Stimulated activated naive CD8-positive, alpha-beta T cell treated with anti-CD3 and anti-CD28 coated beads, Interleukin-15, Interleukin-2, amounts not matched to agents 100 ng/mL and 50 ng/mL, for 24 hours (primary cell): ENCODE results near the gene COL5A1.

Experiments
- H3K27ac Mint-ChIP-seq: one replicate; pipeline ENCODE4 v1.8.0; 2021; ENCODE audit warnings: mild to moderate bottlenecking, mixed read lengths
- H3K27me3 Mint-ChIP-seq: one replicate; pipeline ENCODE4 v1.8.0; 2021; ENCODE audit warnings: mixed read lengths
- H3K36me3 Mint-ChIP-seq: one replicate; pipeline ENCODE4 v1.8.0; 2021; ENCODE audit warnings: low read depth, mixed read lengths
- H3K4me1 Mint-ChIP-seq: one replicate; pipeline ENCODE4 v1.8.0; 2021; ENCODE audit warnings: low read depth, mixed read lengths
- H3K4me3 Mint-ChIP-seq: one replicate; pipeline ENCODE4 v1.8.0; 2021; ENCODE audit warnings: mild to moderate bottlenecking, mixed read lengths
- H3K9me3 Mint-ChIP-seq: one replicate; pipeline ENCODE4 v1.8.0; 2021; ENCODE audit warnings: mixed read lengths

COL5A1 gene

DNA sequence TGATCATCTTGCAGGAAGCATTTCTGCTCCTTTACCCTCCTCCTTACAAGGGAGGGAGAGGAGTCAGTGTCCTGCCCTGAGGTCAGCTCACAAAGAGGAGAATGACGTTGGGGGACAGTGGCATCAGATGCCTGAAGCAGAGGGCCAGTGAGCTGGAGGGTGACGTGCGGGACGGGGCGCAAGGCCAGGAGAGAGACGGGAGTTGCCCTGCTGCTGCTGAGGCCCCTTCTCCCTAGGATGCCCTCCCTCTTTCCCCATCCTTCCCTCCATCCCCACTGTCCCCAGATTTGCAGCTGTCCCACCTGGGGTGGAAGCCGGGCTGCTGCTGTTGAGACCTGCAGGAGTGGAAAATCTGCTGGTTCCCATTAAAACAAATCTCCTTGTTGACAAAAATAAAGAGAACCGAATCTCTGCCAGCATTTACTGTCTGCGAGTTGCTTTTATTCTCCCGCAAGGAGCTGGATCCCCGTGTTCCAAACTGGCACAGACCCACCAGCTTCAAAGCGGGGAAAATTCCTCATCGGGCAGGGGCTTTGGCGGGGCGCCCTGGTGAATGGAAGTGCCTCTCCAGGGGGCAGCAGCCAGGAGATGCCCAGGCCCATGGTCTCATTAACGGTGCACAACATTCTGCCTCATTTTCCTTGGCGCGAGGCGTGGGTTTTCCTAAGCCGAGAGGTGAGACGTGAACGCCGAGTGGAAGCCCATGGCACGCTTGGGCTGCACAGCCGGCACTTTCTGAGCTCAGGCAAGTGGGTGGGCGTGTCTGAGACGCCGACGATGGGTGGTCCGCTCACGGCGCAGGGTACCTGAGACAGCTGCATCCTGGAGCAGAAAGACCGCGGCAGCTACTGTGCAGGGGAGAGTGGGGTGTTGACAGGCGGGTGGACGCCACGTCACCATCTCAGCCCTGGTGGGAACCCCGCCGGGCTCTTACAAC is 13.9 kb upstream of the COL5A1 start:
- H3K9me3 Mint-ChIP-seq: no peaks in the 10 kb centered on the region
- H3K4me3 Mint-ChIP-seq: no peak overlapping the region
- no peaks in the 10 kb centered on the region for H3K27me3 Mint-ChIP-seq
- H3K36me3 Mint-ChIP-seq: no peaks in the 10 kb centered on the region
- no peak overlapping the region for H3K27ac Mint-ChIP-seq
- H3K4me1 Mint-ChIP-seq: no peaks in the 10 kb centered on the region

GRCh38 chr9:134628354-134628736 is 13.3 kb upstream of the COL5A1 start:
- H3K9me3 Mint-ChIP-seq: no peaks in the 10 kb centered on the region
- no peaks in the 10 kb centered on the region for H3K27me3 Mint-ChIP-seq
- H3K27ac Mint-ChIP-seq: no peak overlapping the region
- no peaks in the 10 kb centered on the region for H3K4me1 Mint-ChIP-seq
- no peaks in the 10 kb centered on the region for H3K36me3 Mint-ChIP-seq
- H3K4me3 Mint-ChIP-seq: no peak overlapping the region

GRCh38 chr9:134629061-134629585 is 12.5 kb upstream of the COL5A1 start:
- no peaks in the 10 kb centered on the region for H3K27me3 Mint-ChIP-seq
- H3K36me3 Mint-ChIP-seq: no peaks in the 10 kb centered on the region

GRCh38 chr9:134629586-134630392 is 11.8 kb upstream of the COL5A1 start:
- Mint-ChIP-seq H3K36me3 (no peaks in the 10 kb centered on the region), H3K4me1 (no peaks in the 10 kb centered on the region), H3K27ac (no peak overlapping the region), H3K27me3 (no peaks in the 10 kb centered on the region), H3K4me3 (no peak overlapping the region), H3K9me3 (no peaks in the 10 kb centered on the region)

More at GRCh38 chr9:134629061-134629585, 12.5 kb upstream of the COL5A1 start:
- H3K4me1 Mint-ChIP-seq: no peaks in the 10 kb centered on the region
- H3K27ac Mint-ChIP-seq: no peak overlapping the region
- H3K9me3 Mint-ChIP-seq: no peaks in the 10 kb centered on the region
- H3K4me3 Mint-ChIP-seq: no peak overlapping the region

- no peaks in the 10 kb centered on the region for H3K9me3 Mint-ChIP-seq
- H3K36me3 Mint-ChIP-seq: no peaks in the 10 kb centered on the region
- H3K27ac Mint-ChIP-seq: no peak overlapping the region
- no peaks in the 10 kb centered on the region for H3K4me1 Mint-ChIP-seq
- no peaks in the 10 kb centered on the region for H3K27me3 Mint-ChIP-seq
- H3K4me3 Mint-ChIP-seq: no peak overlapping the region
Observed at GRCh38 chr9:134630393-134630790, 11.2 kb upstream of the COL5A1 start.

DNA sequence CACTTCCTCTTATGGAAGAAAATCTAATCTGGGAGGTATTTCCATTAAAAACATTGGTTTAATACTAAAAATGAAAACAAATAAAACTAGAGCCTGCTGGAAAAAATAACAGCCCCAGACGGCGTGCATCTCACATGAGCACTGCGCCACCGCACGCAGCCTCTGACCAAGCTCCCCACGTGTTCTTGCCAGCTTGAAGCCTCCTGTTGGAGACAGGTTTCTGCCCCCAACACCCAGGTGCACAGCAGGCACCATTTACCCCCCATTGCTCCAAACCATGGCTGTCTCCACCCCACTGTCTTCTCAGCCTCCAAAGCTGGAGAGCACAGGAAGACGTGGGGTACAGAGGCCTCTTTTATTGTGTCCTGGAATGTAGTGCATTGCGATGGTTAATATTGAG is 10.7 kb upstream of the COL5A1 start:
- Mint-ChIP-seq H3K9me3 (no peaks in the 10 kb centered on the region), H3K27me3 (no peaks in the 10 kb centered on the region), H3K4me1 (no peaks in the 10 kb centered on the region), H3K36me3 (no peaks in the 10 kb centered on the region), H3K4me3 (no peak overlapping the region), H3K27ac (no peak overlapping the region)

- Mint-ChIP-seq H3K9me3 (no peaks in the 10 kb centered on the region), H3K4me1 (no peaks in the 10 kb centered on the region), H3K36me3 (no peaks in the 10 kb centered on the region), H3K4me3 (no peak overlapping the region), H3K27me3 (no peaks in the 10 kb centered on the region), H3K27ac (no peak overlapping the region)
Observed at GRCh38 chr9:134631881-134632280, 9.7 kb upstream of the COL5A1 start.

DNA sequence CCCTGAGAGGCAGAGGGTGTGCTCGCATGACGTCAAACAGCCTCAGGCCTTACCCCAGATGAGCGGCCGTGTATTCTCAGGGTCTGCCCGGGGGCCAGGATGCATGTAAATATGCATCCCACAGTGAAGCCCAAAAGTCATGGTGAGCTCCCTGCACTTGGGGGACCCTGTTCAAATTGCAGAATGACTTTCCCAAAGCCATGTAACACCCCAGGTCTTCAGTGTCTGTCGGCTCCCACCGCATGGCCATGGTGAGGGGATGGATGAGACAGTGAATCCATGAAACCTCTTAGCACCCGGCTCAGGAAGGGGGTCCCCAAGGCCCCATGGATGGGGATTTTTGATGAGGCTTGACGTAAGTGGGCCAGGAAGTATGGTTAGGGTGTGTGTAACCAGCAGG is 9.3 kb upstream of the COL5A1 start:
- Mint-ChIP-seq H3K4me3 (no peak overlapping the region), H3K27me3 (no peaks in the 10 kb centered on the region), H3K9me3 (no peaks in the 10 kb centered on the region), H3K4me1 (no peaks in the 10 kb centered on the region), H3K27ac (no peak overlapping the region), H3K36me3 (no peaks in the 10 kb centered on the region)

GRCh38 chr9:134633362-134634142 is 8.1 kb upstream of the COL5A1 start:
- H3K9me3 Mint-ChIP-seq: no peaks in the 10 kb centered on the region
- H3K4me1 Mint-ChIP-seq: no peaks in the 10 kb centered on the region
- no peak overlapping the region for H3K27ac Mint-ChIP-seq
- H3K4me3 Mint-ChIP-seq: no peak overlapping the region
- H3K36me3 Mint-ChIP-seq: no peaks in the 10 kb centered on the region
- H3K27me3 Mint-ChIP-seq: no peaks in the 10 kb centered on the region

- no peaks in the 10 kb centered on the region for H3K9me3 Mint-ChIP-seq
- no peak overlapping the region for H3K27ac Mint-ChIP-seq
- no peak overlapping the region for H3K4me3 Mint-ChIP-seq
- no peaks in the 10 kb centered on the region for H3K27me3 Mint-ChIP-seq
- no peaks in the 10 kb centered on the region for H3K4me1 Mint-ChIP-seq
- H3K36me3 Mint-ChIP-seq: no peaks in the 10 kb centered on the region
Observed at GRCh38 chr9:134634176-134634575, 7.4 kb upstream of the COL5A1 start.

- Mint-ChIP-seq H3K36me3 (no peaks in the 10 kb centered on the region), H3K27ac (no peak overlapping the region), H3K27me3 (peaks cover under 1% of the 10 kb centered on the region), H3K9me3 (no peaks in the 10 kb centered on the region), H3K4me3 (no peak overlapping the region), H3K4me1 (no peaks in the 10 kb centered on the region)
Observed at GRCh38 chr9:134634667-134635230, 6.9 kb upstream of the COL5A1 start.

GRCh38 chr9:134635351-134636148 is 6.1 kb upstream of the COL5A1 start:
- Mint-ChIP-seq H3K27me3 (peaks cover 8% of the 10 kb centered on the region), H3K27ac (no peak overlapping the region), H3K4me3 (no peak overlapping the region), H3K36me3 (no peaks in the 10 kb centered on the region), H3K9me3 (no peaks in the 10 kb centered on the region), H3K4me1 (no peaks in the 10 kb centered on the region)

GRCh38 chr9:134636149-134636507 is 5.5 kb upstream of the COL5A1 start:
- no peak overlapping the region for H3K4me3 Mint-ChIP-seq
- H3K9me3 Mint-ChIP-seq: no peaks in the 10 kb centered on the region
- H3K36me3 Mint-ChIP-seq: no peaks in the 10 kb centered on the region
- H3K4me1 Mint-ChIP-seq: no peaks in the 10 kb centered on the region
- peaks cover 11% of the 10 kb centered on the region for H3K27me3 Mint-ChIP-seq
- H3K27ac Mint-ChIP-seq: no peak overlapping the region

GRCh38 chr9:134637241-134637640 is 4.4 kb upstream of the COL5A1 start:
- no peaks in the 10 kb centered on the region for H3K9me3 Mint-ChIP-seq
- H3K4me1 Mint-ChIP-seq: no peaks in the 10 kb centered on the region
- no peak overlapping the region for H3K27ac Mint-ChIP-seq
- no peaks in the 10 kb centered on the region for H3K36me3 Mint-ChIP-seq
- no peak overlapping the region for H3K4me3 Mint-ChIP-seq
- H3K27me3 Mint-ChIP-seq: peaks cover 11% of the 10 kb centered on the region
